K562 (cell line): ENCODE measurements around the gene RALGPS1. TPM values are rescaled to one million over a fixed set of nuclear protein-coding genes. Genes with fewer than 3 reads are reported as not detected.

Experiments used
- BRF2 ChIP-seq: IDR thresholded peaks from 3 replicates; pipeline ENCODE4 v1.6.1; 2011; ENCODE audit warnings: borderline replicate concordance, mild to moderate bottlenecking; ENCODE audit not compliant: insufficient read length, insufficient read depth
- HOXB6 ChIP-seq: fragments of 250-450 bp; sonication (Bioruptor Pico); IDR thresholded peaks from 2 replicates; pipeline ENCODE4 v1.5.1; 2022; ENCODE audit warnings: mild to moderate bottlenecking, borderline replicate concordance
- RAD51 ChIP-seq: fragments of 450-650 bp; IDR thresholded peaks from 2 replicates; pipeline ENCODE4 v1.7.1; 2016; ENCODE audit warnings: low read depth, mild to moderate bottlenecking, borderline replicate concordance
- YY1 ChIP-seq, 3 experiments: IDR thresholded peaks; 2 replicates each; pipeline ENCODE4 v1.6.1; 2011; ENCODE audit warnings: low read length in 2 of 3, mild to moderate bottlenecking in 2 of 3, moderate library complexity in 2 of 3, borderline replicate concordance in 1 of 3, control low read depth in 1 of 3, low read depth in 1 of 3; ENCODE audit not compliant: insufficient read depth in 3 of 3, insufficient replicate concordance in 2 of 3, control insufficient read depth in 1 of 3, insufficient read length in 1 of 3; ENCODE audit errors: extremely low read depth in 1 of 3
- ZBED1 ChIP-seq: IDR thresholded peaks from 2 replicates; pipeline ENCODE4 v1.6.1; 2014
- ZFP30 ChIP-seq: fragments of 250-450 bp; sonication (Bioruptor Pico); IDR thresholded peaks from 2 replicates; pipeline ENCODE4 v1.8.0; 2022; ENCODE audit warnings: moderate library complexity, mild to moderate bottlenecking, inconsistent platforms, borderline replicate concordance
- polyA plus RNA-seq, 8 experiments: library from polyadenylated mRNA; depleted of rRNA in 4 of 8; stranded (reverse) in 5 of 8; unstranded in 3 of 8; fragments of >200 nt; fragmentation: Nextera tagmentation in 2 of 8; fragmentation: Illumina TruSeq in 1 of 8; extraction: Ambion mirVana in 2 of 8; extraction: Trizol in 1 of 8; gene quantifications; 2 replicates each; pipeline versions ENCODE4 v1.2.1 to v1.2.3, GENCODE V29; 2011 to 2014; ENCODE audit warnings: inconsistent platforms in 1 of 8, missing spikeins in 1 of 8
- total RNA-seq, 7 experiments: library from RNA; depleted of rRNA in 6 of 7; stranded (reverse); fragments of >200 nt in 6 of 7; fragmentation: Illumina TruSeq in 2 of 7; extraction: Trizol in 2 of 7; gene quantifications; 2 replicates each; pipeline versions ENCODE4 v1.2.1 to v1.2.3, GENCODE V29; 2011 to 2021; ENCODE audit warnings: low replicate concordance in 1 of 7
- TF ChIP-seq, protein P1 (sequence below), 2 experiments: fragments of 450-650 bp; formaldehyde crosslinking in 1 of 2; IDR thresholded peaks; 2 replicates each; pipeline versions ENCODE4 v1.4.0 to v1.6.1; 2014 to 2020; ENCODE audit warnings: mild to moderate bottlenecking in 2 of 2, borderline replicate concordance in 1 of 2, low read depth in 1 of 2
- TF ChIP-seq, protein P2 (sequence below): sonication (generic); formaldehyde crosslinking; IDR thresholded peaks from 2 replicates; pipeline ENCODE4 v1.8.0; 2023; ENCODE audit warnings: missing genetic modification reagents, mild to moderate bottlenecking, borderline replicate concordance

The RALGPS1 gene
- total and polyA plus RNA-seq, 9 of the 15 experiments (the other 6 are each of a cell fraction or from before 2014, with no cell fraction given): 0.04 to 2.6 (median 1.5) TPM

- TF ChIP-seq, protein P1, sequence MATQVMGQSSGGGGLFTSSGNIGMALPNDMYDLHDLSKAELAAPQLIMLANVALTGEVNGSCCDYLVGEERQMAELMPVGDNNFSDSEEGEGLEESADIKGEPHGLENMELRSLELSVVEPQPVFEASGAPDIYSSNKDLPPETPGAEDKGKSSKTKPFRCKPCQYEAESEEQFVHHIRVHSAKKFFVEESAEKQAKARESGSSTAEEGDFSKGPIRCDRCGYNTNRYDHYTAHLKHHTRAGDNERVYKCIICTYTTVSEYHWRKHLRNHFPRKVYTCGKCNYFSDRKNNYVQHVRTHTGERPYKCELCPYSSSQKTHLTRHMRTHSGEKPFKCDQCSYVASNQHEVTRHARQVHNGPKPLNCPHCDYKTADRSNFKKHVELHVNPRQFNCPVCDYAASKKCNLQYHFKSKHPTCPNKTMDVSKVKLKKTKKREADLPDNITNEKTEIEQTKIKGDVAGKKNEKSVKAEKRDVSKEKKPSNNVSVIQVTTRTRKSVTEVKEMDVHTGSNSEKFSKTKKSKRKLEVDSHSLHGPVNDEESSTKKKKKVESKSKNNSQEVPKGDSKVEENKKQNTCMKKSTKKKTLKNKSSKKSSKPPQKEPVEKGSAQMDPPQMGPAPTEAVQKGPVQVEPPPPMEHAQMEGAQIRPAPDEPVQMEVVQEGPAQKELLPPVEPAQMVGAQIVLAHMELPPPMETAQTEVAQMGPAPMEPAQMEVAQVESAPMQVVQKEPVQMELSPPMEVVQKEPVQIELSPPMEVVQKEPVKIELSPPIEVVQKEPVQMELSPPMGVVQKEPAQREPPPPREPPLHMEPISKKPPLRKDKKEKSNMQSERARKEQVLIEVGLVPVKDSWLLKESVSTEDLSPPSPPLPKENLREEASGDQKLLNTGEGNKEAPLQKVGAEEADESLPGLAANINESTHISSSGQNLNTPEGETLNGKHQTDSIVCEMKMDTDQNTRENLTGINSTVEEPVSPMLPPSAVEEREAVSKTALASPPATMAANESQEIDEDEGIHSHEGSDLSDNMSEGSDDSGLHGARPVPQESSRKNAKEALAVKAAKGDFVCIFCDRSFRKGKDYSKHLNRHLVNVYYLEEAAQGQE (IDR thresholded peaks at IDR 0.05; ENCODE audit: borderline replicate concordance): no peak
- TF ChIP-seq, protein P1 (CRISPR knock-in tag; IDR thresholded peaks at IDR 0.05; ENCODE audit: low read depth): no peak
- TF ChIP-seq YY1 (IDR thresholded peaks at IDR 0.05; ENCODE audit: borderline replicate concordance in 1 of 3, control insufficient read depth in 1 of 3, extremely low read depth in 1 of 3, insufficient read depth in 3 of 3, insufficient read length in 1 of 3, insufficient replicate concordance in 2 of 3, low read depth in 1 of 3, low read length in 2 of 3) (no peak), BRF2 (no peak), ZBED1 (no peak), ZFP30 (CRISPR knock-in tag) (no peak), HOXB6 (CRISPR knock-in tag) (no peak), RAD51 (no peak)
- TF ChIP-seq, protein P2, sequence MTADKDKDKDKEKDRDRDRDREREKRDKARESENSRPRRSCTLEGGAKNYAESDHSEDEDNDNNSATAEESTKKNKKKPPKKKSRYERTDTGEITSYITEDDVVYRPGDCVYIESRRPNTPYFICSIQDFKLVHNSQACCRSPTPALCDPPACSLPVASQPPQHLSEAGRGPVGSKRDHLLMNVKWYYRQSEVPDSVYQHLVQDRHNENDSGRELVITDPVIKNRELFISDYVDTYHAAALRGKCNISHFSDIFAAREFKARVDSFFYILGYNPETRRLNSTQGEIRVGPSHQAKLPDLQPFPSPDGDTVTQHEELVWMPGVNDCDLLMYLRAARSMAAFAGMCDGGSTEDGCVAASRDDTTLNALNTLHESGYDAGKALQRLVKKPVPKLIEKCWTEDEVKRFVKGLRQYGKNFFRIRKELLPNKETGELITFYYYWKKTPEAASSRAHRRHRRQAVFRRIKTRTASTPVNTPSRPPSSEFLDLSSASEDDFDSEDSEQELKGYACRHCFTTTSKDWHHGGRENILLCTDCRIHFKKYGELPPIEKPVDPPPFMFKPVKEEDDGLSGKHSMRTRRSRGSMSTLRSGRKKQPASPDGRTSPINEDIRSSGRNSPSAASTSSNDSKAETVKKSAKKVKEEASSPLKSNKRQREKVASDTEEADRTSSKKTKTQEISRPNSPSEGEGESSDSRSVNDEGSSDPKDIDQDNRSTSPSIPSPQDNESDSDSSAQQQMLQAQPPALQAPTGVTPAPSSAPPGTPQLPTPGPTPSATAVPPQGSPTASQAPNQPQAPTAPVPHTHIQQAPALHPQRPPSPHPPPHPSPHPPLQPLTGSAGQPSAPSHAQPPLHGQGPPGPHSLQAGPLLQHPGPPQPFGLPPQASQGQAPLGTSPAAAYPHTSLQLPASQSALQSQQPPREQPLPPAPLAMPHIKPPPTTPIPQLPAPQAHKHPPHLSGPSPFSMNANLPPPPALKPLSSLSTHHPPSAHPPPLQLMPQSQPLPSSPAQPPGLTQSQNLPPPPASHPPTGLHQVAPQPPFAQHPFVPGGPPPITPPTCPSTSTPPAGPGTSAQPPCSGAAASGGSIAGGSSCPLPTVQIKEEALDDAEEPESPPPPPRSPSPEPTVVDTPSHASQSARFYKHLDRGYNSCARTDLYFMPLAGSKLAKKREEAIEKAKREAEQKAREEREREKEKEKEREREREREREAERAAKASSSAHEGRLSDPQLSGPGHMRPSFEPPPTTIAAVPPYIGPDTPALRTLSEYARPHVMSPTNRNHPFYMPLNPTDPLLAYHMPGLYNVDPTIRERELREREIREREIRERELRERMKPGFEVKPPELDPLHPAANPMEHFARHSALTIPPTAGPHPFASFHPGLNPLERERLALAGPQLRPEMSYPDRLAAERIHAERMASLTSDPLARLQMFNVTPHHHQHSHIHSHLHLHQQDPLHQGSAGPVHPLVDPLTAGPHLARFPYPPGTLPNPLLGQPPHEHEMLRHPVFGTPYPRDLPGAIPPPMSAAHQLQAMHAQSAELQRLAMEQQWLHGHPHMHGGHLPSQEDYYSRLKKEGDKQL (CRISPR knock-in tag): no peak
These were observed 301.0 kb downstream of the RALGPS1 start (continued) for GRCh38 chr9:127215268-127216209.
